CD4-positive, alpha-beta T cell (primary cell): Measurements from ENCODE around the gene NDUFA5. TPM values are rescaled to one million over a fixed set of nuclear protein-coding genes. Genes with fewer than 3 reads are reported as not detected.
A peak's percentile ranks its signal among the peaks of the same experiment; 100 is the strongest.

Experiments used
- ATAC-seq: fragments of 200-7000 bp; cut with Tn5 transposase; one replicate; pipeline ENCODE4 v1.10.0; 2022; ENCODE audit warnings: mild to moderate bottlenecking; ENCODE audit not compliant: poor library complexity
- CTCF ChIA-PET: fragments of 350-600 bp; sonication (Branson Sonifier 250); formaldehyde crosslinking; loops from one replicate; lab custom pipeline; 2021; ENCODE audit warnings: antibody characterized with exemption, inconsistent platforms; lab: Charles Lee
- POLR2A ChIA-PET: fragments of 350-600 bp; sonication (Branson Sonifier 250); formaldehyde crosslinking; loops from one replicate; lab custom pipeline; 2021; ENCODE audit warnings: antibody characterized with exemption, inconsistent platforms; lab: Charles Lee
- DNase-seq, 14 experiments: peaks; one replicate each; pipeline ENCODE4 v3.0.0-alpha.2; 2013 to 2020; ENCODE audit warnings: mixed read lengths in 2 of 14
- H3K27ac ChIP-seq, 2 donors: one replicate each; pipeline versions ENCODE4 v1.5.1 to v1.7.0; 2013; ENCODE audit warnings: low read length in 2 of 2, low read depth in 1 of 2, mild to moderate bottlenecking in 1 of 2
- H3K27me3 ChIP-seq, 2 experiments: 1 replicate in 1 of 2; 2 replicates in 1 of 2; pipeline versions ENCODE4 v1.6.1 to v1.7.0; 2013; ENCODE audit warnings: low read length in 2 of 2, control low read depth in 1 of 2, mild to moderate bottlenecking in 1 of 2, moderate library complexity in 1 of 2; ENCODE audit not compliant: insufficient read depth in 2 of 2, control insufficient read depth in 1 of 2
- H3K36me3 ChIP-seq: one replicate; pipeline ENCODE4 v1.6.1; 2013; ENCODE audit warnings: low read length, control low read depth; ENCODE audit not compliant: insufficient read depth
- H3K4me1 ChIP-seq: one replicate; pipeline ENCODE4 v1.6.1; 2013; ENCODE audit warnings: low read length, control low read depth; ENCODE audit not compliant: insufficient read depth
- H3K4me3 ChIP-seq: one replicate; pipeline ENCODE4 v1.5.1; 2013; ENCODE audit warnings: mild to moderate bottlenecking, low read length, moderate library complexity
- H3K9me3 ChIP-seq, 2 experiments: 1 replicate in 1 of 2; 2 replicates in 1 of 2; pipeline versions ENCODE4 v1.6.1 to v1.7.0; 2013; ENCODE audit warnings: low read length in 2 of 2, mild to moderate bottlenecking in 2 of 2, control low read depth in 1 of 2, moderate library complexity in 1 of 2; ENCODE audit not compliant: control insufficient read depth in 1 of 2, insufficient read depth in 1 of 2
- H3K27ac Mint-ChIP-seq: one replicate; pipeline ENCODE4 v1.8.0; 2020; ENCODE audit warnings: mixed read lengths
- H3K27me3 Mint-ChIP-seq: one replicate; pipeline ENCODE4 v1.8.0; 2021; ENCODE audit warnings: mixed read lengths
- H3K36me3 Mint-ChIP-seq: one replicate; pipeline ENCODE4 v1.8.0; 2021; ENCODE audit warnings: low read depth, mixed read lengths
- H3K4me1 Mint-ChIP-seq: one replicate; pipeline ENCODE4 v1.8.0; 2021; ENCODE audit warnings: low read depth, mixed read lengths
- H3K4me3 Mint-ChIP-seq: one replicate; pipeline ENCODE4 v1.8.0; 2020; ENCODE audit warnings: mild to moderate bottlenecking, mixed read lengths
- H3K9me3 Mint-ChIP-seq: one replicate; pipeline ENCODE4 v1.8.0; 2020; ENCODE audit warnings: mixed read lengths
- CTCF ChIP-seq: fragments of 200-600 bp; IDR thresholded peaks from one replicate; pipeline ENCODE4 v1.8.0; 2022; ENCODE audit warnings: antibody characterized with exemption, mild to moderate bottlenecking
- intact Hi-C, 2 experiments: fragments of 100-400 bp; cut with DNase I in 1 of 2; cut with micrococcal nuclease in 1 of 2; formaldehyde crosslinking; loops; one replicate each; pipeline versions ENCODE4 v1.15.1 to v1.9.0; 2023 to 2025; cut with DNase I, micrococcal nuclease
- total RNA-seq, 174 experiments: library from RNA in 2 of 174; stranded (reverse) in 2 of 174; gene quantifications; one replicate each; pipeline ENCODE4 v1.2.3 and lab custom pipeline; 2021 to 2026

Gene NDUFA5
- total RNA-seq, 2 experiments from 2014 or later: 67.9 to 68.6 TPM

DNA sequence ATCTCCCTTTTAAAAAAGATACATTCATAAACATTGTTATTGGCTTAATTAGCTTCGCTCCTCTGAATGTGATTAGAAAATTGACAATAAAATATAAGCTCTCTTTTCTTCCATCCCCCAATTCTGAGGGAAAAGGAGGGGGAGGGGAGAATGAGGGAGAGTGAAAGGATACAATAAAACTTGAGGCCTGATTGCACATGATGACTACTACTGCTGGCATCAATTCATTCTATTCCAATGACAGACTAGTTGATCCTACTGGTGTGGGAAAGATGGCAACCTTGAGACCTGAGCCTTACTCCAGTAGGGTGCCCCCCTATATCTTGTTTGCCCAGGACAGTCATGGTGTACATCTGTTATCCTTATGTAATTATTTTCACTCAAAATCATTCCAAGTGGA lies 18.7 kb downstream of the NDUFA5 start:
- DNase-seq (no peak), ATAC-seq (no peak)
- peaks cover 0 to 3% of the 10 kb centered on the region in 2 experiments for H3K27me3 ChIP-seq
- peaks cover 34% of the 10 kb centered on the region for H3K36me3 Mint-ChIP-seq
- peaks cover 6% of the 10 kb centered on the region for H3K36me3 ChIP-seq
- H3K9me3 Mint-ChIP-seq: no peaks in the 10 kb centered on the region
- POLR2A ChIA-PET: interaction anchor here (1.0 to 1.5 kb wide), 3 partner anchors 10 to 18 kb away, joined by 3 to 4 read pairs (median 3); no protein-coding TSS in a partner anchor
- H3K4me1 Mint-ChIP-seq: peaks cover 23% of the 10 kb centered on the region
- intact Hi-C loops: loop anchor here in 1 of 2 experiments (1.0 to 2.0 kb wide), 2 partner anchors 46 to 206 kb away; no protein-coding TSS in a partner anchor
- CTCF ChIA-PET: no interaction called here
- H3K4me1 ChIP-seq: peaks cover 13% of the 10 kb centered on the region
- no peak overlapping the region for H3K27ac ChIP-seq
- TF ChIP-seq CTCF: no peak
- H3K4me3 ChIP-seq: no peak overlapping the region
- H3K4me3 Mint-ChIP-seq: no peak overlapping the region
- H3K27me3 Mint-ChIP-seq: no peaks in the 10 kb centered on the region
- no peak overlapping the region for H3K27ac Mint-ChIP-seq
- no peaks in the 10 kb centered on the region for H3K9me3 ChIP-seq

- Histone ChIP-seq H3K4me3 (no peak overlapping the region), H3K27ac (no peak overlapping the region), H3K4me1 (peaks cover 14% of the 10 kb centered on the region), H3K9me3 (no peaks in the 10 kb centered on the region), H3K27me3 (peaks cover 0 to 3% of the 10 kb centered on the region in 2 experiments), H3K36me3 (peaks cover 6% of the 10 kb centered on the region)
- H3K9me3 Mint-ChIP-seq: no peaks in the 10 kb centered on the region
- H3K4me3 Mint-ChIP-seq: no peak overlapping the region
- H3K27me3 Mint-ChIP-seq: peaks cover 3% of the 10 kb centered on the region
- intact Hi-C loops: loop anchor here in 1 of 2 experiments (1.0 to 2.0 kb wide), 2 partner anchors 45 to 207 kb away; no protein-coding TSS in a partner anchor
- H3K4me1 Mint-ChIP-seq: peaks cover 30% of the 10 kb centered on the region
- CTCF ChIA-PET: no interaction called here
- H3K36me3 Mint-ChIP-seq: peaks cover 30% of the 10 kb centered on the region
- POLR2A ChIA-PET: interaction anchor here (1.5 kb wide), 1 partner anchor 19 kb away, joined by 4 read pairs; no protein-coding TSS in a partner anchor
- DNase-seq (no peak), ATAC-seq (no peak)
- no peak for TF ChIP-seq CTCF
- H3K27ac Mint-ChIP-seq: no peak overlapping the region
These were observed 19.4 kb downstream of the NDUFA5 start for GRCh38 chr7:123538189-123538714.

DNA sequence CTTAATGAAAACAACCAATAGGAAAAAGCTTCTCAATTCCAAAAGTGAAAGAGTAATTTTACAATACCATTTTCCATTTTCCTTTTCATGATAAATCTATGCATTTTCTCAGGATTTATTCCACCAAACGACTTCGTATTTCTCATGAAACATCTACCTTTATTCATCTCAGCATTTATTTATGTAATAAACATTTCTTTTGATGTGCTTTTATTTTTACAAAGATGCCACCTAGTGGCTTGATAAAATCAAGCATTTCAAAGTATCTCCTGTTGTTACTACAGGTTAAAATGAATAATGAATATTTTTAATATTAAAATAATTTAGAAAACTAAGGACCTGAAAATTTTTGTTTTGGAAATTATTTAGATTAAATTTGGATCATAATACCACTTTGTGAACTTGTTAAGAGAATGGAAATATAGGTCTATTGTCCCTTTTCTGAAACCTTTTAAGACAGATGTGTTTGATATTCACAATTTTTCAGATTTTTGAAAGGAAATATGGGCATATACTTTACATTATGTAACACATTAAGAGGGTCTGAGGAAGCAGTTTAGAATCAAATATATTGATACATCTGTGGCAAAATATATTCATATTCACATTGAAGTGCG lies 20.5 kb downstream of the NDUFA5 start:
- DNase-seq: peak in 3 of 14 experiments; percentile 36 to 54 (median 39)
- peaks cover 23% of the 10 kb centered on the region for H3K4me1 ChIP-seq
- peaks cover 26% of the 10 kb centered on the region for H3K36me3 Mint-ChIP-seq
- H3K4me3 ChIP-seq: no peak overlapping the region
- H3K9me3 ChIP-seq: no peaks in the 10 kb centered on the region
- H3K4me3 Mint-ChIP-seq: peak overlapping the region; percentile 62
- H3K36me3 ChIP-seq: peaks cover 4% of the 10 kb centered on the region
- peaks cover 11% of the 10 kb centered on the region for H3K27me3 Mint-ChIP-seq
- ChIA-PET CTCF (no interaction called here), POLR2A (interaction anchor here (0.7 kb wide), 1 partner anchor 43 kb away, joined by 3 read pairs; no protein-coding TSS in a partner anchor)
- H3K9me3 Mint-ChIP-seq: no peaks in the 10 kb centered on the region
- H3K27ac ChIP-seq: no peak overlapping the region
- TF ChIP-seq CTCF: peak; percentile 76
- ATAC-seq: no peak
- no peak overlapping the region for H3K27ac Mint-ChIP-seq
- intact Hi-C loops: loop anchor here in 1 of 2 experiments (1.0 kb wide), 1 partner anchor 43 kb away; no protein-coding TSS in a partner anchor
- peaks cover 38% of the 10 kb centered on the region for H3K4me1 Mint-ChIP-seq
- H3K27me3 ChIP-seq: peaks cover 3 to 4% of the 10 kb centered on the region in 2 experiments
